Ascending aorta (tissue), 2 donors: ENCODE data around the gene PRR35. TPM values are rescaled to one million over a fixed set of nuclear protein-coding genes. Genes with fewer than 3 reads are reported as not detected.

Experiments used
- DNase-seq, 2 donors: peaks; one replicate each; pipeline ENCODE4 v3.0.0-alpha.2; 2019; ENCODE audit warnings: low spot score in 2 of 2
- H3K27ac ChIP-seq, 2 donors: fragments of 200-600 bp; sonication (generic); one replicate each; pipeline ENCODE4 v1.5.1; 2016 to 2017; ENCODE audit warnings: mild to moderate bottlenecking in 1 of 2
- H3K27me3 ChIP-seq: fragments of 200-600 bp; sonication (generic); one replicate; pipeline ENCODE4 v1.5.1; 2017
- H3K36me3 ChIP-seq, 2 donors: fragments of 200-600 bp; sonication (generic); one replicate each; pipeline ENCODE4 v1.5.1; 2016
- H3K4me1 ChIP-seq, 2 donors: fragments of 200-600 bp; sonication (generic); one replicate each; pipeline ENCODE4 v1.5.1; 2016 to 2017; ENCODE audit warnings: mild to moderate bottlenecking in 1 of 2
- H3K4me3 ChIP-seq, 2 donors: fragments of 200-600 bp; sonication (generic); one replicate each; pipeline ENCODE4 v1.5.1; 2016 to 2017; ENCODE audit warnings: mild to moderate bottlenecking in 1 of 2
- H3K9me3 ChIP-seq, 2 donors: fragments of 200-600 bp; sonication (generic); one replicate each; pipeline ENCODE4 v1.5.1; 2016
- CTCF ChIP-seq, 3 experiments: fragments of 200-600 bp in 2 of 3; fragments of 450-650 bp in 1 of 3; sonication (generic) in 2 of 3; IDR thresholded peaks; one replicate each; pipeline ENCODE4 v1.5.1; 2016 to 2019; ENCODE audit warnings: antibody characterized with exemption in 3 of 3, mild to moderate bottlenecking in 1 of 3, moderate library complexity in 1 of 3
- intact Hi-C: fragments of 100-400 bp; cut with DNase I; formaldehyde crosslinking; loops from one replicate; pipeline ENCODE4 v1.15.1; 2023
- total RNA-seq: library from RNA; depleted of rRNA; stranded (reverse); fragments of >200 nt; gene quantifications from one replicate; pipeline ENCODE4 v1.1.0, GENCODE V29; 2016

Gene PRR35
- total RNA-seq, 1 donor from 2014 or later: not detected

GRCh38 chr16:582218-582613 is 22.0 kb downstream of the PRR35 start:
- Histone ChIP-seq H3K4me3 (no peak overlapping the region), H3K36me3 (peaks cover 7% of the 10 kb centered on the region in 2 donors), H3K27me3 (no peaks in the 10 kb centered on the region), H3K27ac (no peak overlapping the region), H3K9me3 (no peaks in the 10 kb centered on the region), H3K4me1 (peaks cover 0 to 2% of the 10 kb centered on the region in 2 donors)
- no peak for DNase-seq
- TF ChIP-seq CTCF (IDR thresholded peaks at IDR 0.05): no peak
- intact Hi-C loops: no loop called here

GRCh38 chr16:582614-583331 is 22.6 kb downstream of the PRR35 start:
- H3K9me3 ChIP-seq: no peaks in the 10 kb centered on the region
- H3K27me3 ChIP-seq: no peaks in the 10 kb centered on the region
- peaks cover under 1 to 7% of the 10 kb centered on the region in 2 donors for H3K4me1 ChIP-seq
- intact Hi-C loops: no loop called here
- H3K36me3 ChIP-seq: peaks cover 7% of the 10 kb centered on the region in 2 donors
- H3K27ac ChIP-seq: no peak overlapping the region
- DNase-seq: no peak
- no peak overlapping the region for H3K4me3 ChIP-seq
- TF ChIP-seq CTCF (IDR thresholded peaks at IDR 0.05): no peak

GRCh38 chr16:583470-583814 is 23.2 kb downstream of the PRR35 start:
- TF ChIP-seq CTCF (IDR thresholded peaks at IDR 0.05): no peak
- Histone ChIP-seq H3K9me3 (no peaks in the 10 kb centered on the region), H3K36me3 (peaks cover 7% of the 10 kb centered on the region in 2 donors), H3K27ac (no peak overlapping the region), H3K4me3 (no peak overlapping the region), H3K27me3 (no peaks in the 10 kb centered on the region), H3K4me1 (peaks cover 7 to 13% of the 10 kb centered on the region in 2 donors)
- intact Hi-C loops: no loop called here
- DNase-seq: no peak

GRCh38 chr16:583815-584591 is 23.8 kb downstream of the PRR35 start:
- DNase-seq: no peak

GRCh38 chr16:585351-585750 is 25.2 kb downstream of the PRR35 start:
- TF ChIP-seq CTCF (IDR thresholded peaks at IDR 0.05): no peak
- intact Hi-C loops: loop anchor here (5.0 kb wide), 2 partner anchors 203 to 353 kb away; partner anchors contain the start of genes FAM234A and PGAP6
- H3K36me3 ChIP-seq: peaks cover 7% of the 10 kb centered on the region in 2 donors
- H3K9me3 ChIP-seq: no peaks in the 10 kb centered on the region
- peaks cover 8 to 13% of the 10 kb centered on the region in 2 donors for H3K4me1 ChIP-seq
- H3K4me3 ChIP-seq: no peak overlapping the region
- no peak overlapping the region for H3K27ac ChIP-seq
- no peak for DNase-seq
- no peaks in the 10 kb centered on the region for H3K27me3 ChIP-seq

More at GRCh38 chr16:583815-584591, 23.8 kb downstream of the PRR35 start:
- no peak for TF ChIP-seq CTCF (IDR thresholded peaks at IDR 0.05)
- peaks cover 7% of the 10 kb centered on the region in 2 donors for H3K36me3 ChIP-seq
- no peaks in the 10 kb centered on the region for H3K9me3 ChIP-seq
- intact Hi-C loops: no loop called here
- no peaks in the 10 kb centered on the region for H3K27me3 ChIP-seq
- H3K4me1 ChIP-seq: peaks cover 8 to 13% of the 10 kb centered on the region in 2 donors
- no peak overlapping the region for H3K4me3 ChIP-seq
- H3K27ac ChIP-seq: no peak overlapping the region
